ENCODE results near the gene NKX2-8.
A peak's percentile ranks its signal among the peaks of the same experiment; 100 is the strongest.

NKX2-8 gene

GRCh38 chr14:36604757-36605505 is 22.5 kb upstream of the NKX2-8 start:
- TF ChIP-seq FOXM1 (IDR thresholded peaks at IDR 0.05; ENCODE audit: borderline replicate concordance) (no peak), ZNF384 (IDR thresholded peaks at IDR 0.05) (no peak), NFRKB (IDR thresholded peaks at IDR 0.05) (no peak), TARDBP (IDR thresholded peaks at IDR 0.05) (no peak), ELF4 (IDR thresholded peaks at IDR 0.05) (no peak), BHLHE40 (IDR thresholded peaks at IDR 0.05; ENCODE audit: borderline replicate concordance) (no peak), FOXA1 (IDR thresholded peaks at IDR 0.05) (no peak), FOXK2 (IDR thresholded peaks at IDR 0.05) (no peak), L3MBTL2 (conservative IDR thresholded peaks at IDR 0.05) (no peak), LEF1 (IDR thresholded peaks at IDR 0.05; ENCODE audit: borderline replicate concordance) (no peak), PKNOX1 (IDR thresholded peaks at IDR 0.05) (no peak), CTBP1 (IDR thresholded peaks at IDR 0.05; ENCODE audit: borderline replicate concordance) (no peak), SP1 (IDR thresholded peaks at IDR 0.05) (no peak), ARNT (IDR thresholded peaks at IDR 0.05) (no peak), SUZ12 (IDR thresholded peaks at IDR 0.05) (no peak)
- CTCF ChIA-PET = interaction anchor here (0.6 to 2.9 kb wide), 23 partner anchors 9 to 592 kb away, joined by 3 to 39 read pairs (median 4); partner anchors contain the start of gene NKX2-1
- peak; percentile 77 for DNase-seq (ENCODE audit: extremely low spot score)
- POLR2A ChIA-PET = interaction anchor here (1.3 kb wide), 1 partner anchor 593 kb away, joined by 3 read pairs; the partner anchor contains the start of gene MIPOL1

- DNase-seq (ENCODE audit: extremely low spot score) = no peak
- POLR2A ChIA-PET = no interaction called here
- TF ChIP-seq ELF4 (IDR thresholded peaks at IDR 0.05) = no peak
- TF ChIP-seq ARNT (IDR thresholded peaks at IDR 0.05) = no peak
- no peak for TF ChIP-seq CTBP1 (IDR thresholded peaks at IDR 0.05; ENCODE audit: borderline replicate concordance)
- TF ChIP-seq L3MBTL2 (conservative IDR thresholded peaks at IDR 0.05) = no peak
- no peak for TF ChIP-seq FOXA1 (IDR thresholded peaks at IDR 0.05)
- no peak for TF ChIP-seq HDGF (IDR thresholded peaks at IDR 0.05; ENCODE audit: borderline replicate concordance)
- CTCF ChIA-PET = interaction anchor here (0.5 kb wide), 2 partner anchors 1317 to 1900 kb away, joined by 5 to 12 read pairs; no protein-coding TSS in a partner anchor
Measured at GRCh38 chr14:36600431-36600830, 18.0 kb upstream of the NKX2-8 start.

GRCh38 chr14:36591482-36591881 is 9.1 kb upstream of the NKX2-8 start:
- DNase-seq (ENCODE audit: extremely low spot score) = no peak
- ChIA-PET CTCF (interaction anchor here (1.0 kb wide), 1 partner anchor 38 kb away, joined by 3 read pairs; no protein-coding TSS in a partner anchor), POLR2A (interaction anchor here (1.0 kb wide), 1 partner anchor 9 kb away, joined by 3 read pairs; the partner anchor contains the start of gene NKX2-8)
- TF ChIP-seq HDGF (IDR thresholded peaks at IDR 0.05; ENCODE audit: borderline replicate concordance) (no peak), FOXA1 (IDR thresholded peaks at IDR 0.05) (no peak), FOXK2 (IDR thresholded peaks at IDR 0.05) (no peak), ELF4 (IDR thresholded peaks at IDR 0.05) (no peak), FOXM1 (IDR thresholded peaks at IDR 0.05; ENCODE audit: borderline replicate concordance) (no peak), NFRKB (IDR thresholded peaks at IDR 0.05) (no peak), L3MBTL2 (conservative IDR thresholded peaks at IDR 0.05) (no peak), BHLHE40 (IDR thresholded peaks at IDR 0.05; ENCODE audit: borderline replicate concordance) (no peak), CTBP1 (IDR thresholded peaks at IDR 0.05; ENCODE audit: borderline replicate concordance) (no peak), LEF1 (IDR thresholded peaks at IDR 0.05; ENCODE audit: borderline replicate concordance) (no peak), ZNF384 (IDR thresholded peaks at IDR 0.05) (no peak), SP1 (IDR thresholded peaks at IDR 0.05) (no peak), TARDBP (IDR thresholded peaks at IDR 0.05) (no peak), ARNT (IDR thresholded peaks at IDR 0.05) (no peak), SUZ12 (IDR thresholded peaks at IDR 0.05) (no peak), PKNOX1 (IDR thresholded peaks at IDR 0.05) (no peak)

GRCh38 chr14:36588788-36589187 is 6.4 kb upstream of the NKX2-8 start:
- TF ChIP-seq PKNOX1 (IDR thresholded peaks at IDR 0.05) (no peak), SP1 (IDR thresholded peaks at IDR 0.05) (no peak), FOXA1 (IDR thresholded peaks at IDR 0.05) (no peak), ELF4 (IDR thresholded peaks at IDR 0.05) (no peak), L3MBTL2 (conservative IDR thresholded peaks at IDR 0.05) (no peak), ARNT (IDR thresholded peaks at IDR 0.05) (no peak), FOXM1 (IDR thresholded peaks at IDR 0.05; ENCODE audit: borderline replicate concordance) (no peak), BHLHE40 (IDR thresholded peaks at IDR 0.05; ENCODE audit: borderline replicate concordance) (no peak), ZNF384 (IDR thresholded peaks at IDR 0.05) (no peak), LEF1 (IDR thresholded peaks at IDR 0.05; ENCODE audit: borderline replicate concordance) (no peak)
- CTCF ChIA-PET = interaction anchor here (0.6 to 2.2 kb wide), 6 partner anchors 9 to 646 kb away, joined by 3 to 13 read pairs (median 4); no protein-coding TSS in a partner anchor
- no peak for DNase-seq (ENCODE audit: extremely low spot score)
- POLR2A ChIA-PET = interaction anchor here (0.6 to 1.1 kb wide), 2 partner anchors 30 to 555 kb away, joined by 3 read pairs; no protein-coding TSS in a partner anchor

GRCh38 chr14:36588119-36588518 is 5.7 kb upstream of the NKX2-8 start:
- POLR2A ChIA-PET = no interaction called here
- CTCF ChIA-PET = interaction anchor here (0.6 to 2.2 kb wide), 6 partner anchors 10 to 646 kb away, joined by 3 to 13 read pairs (median 4); no protein-coding TSS in a partner anchor
- no peak for TF ChIP-seq L3MBTL2 (conservative IDR thresholded peaks at IDR 0.05)
- no peak for TF ChIP-seq ARNT (IDR thresholded peaks at IDR 0.05)
- TF ChIP-seq FOXA1 (IDR thresholded peaks at IDR 0.05) = no peak
- no peak for TF ChIP-seq BHLHE40 (IDR thresholded peaks at IDR 0.05; ENCODE audit: borderline replicate concordance)
- no peak for TF ChIP-seq ZNF384 (IDR thresholded peaks at IDR 0.05)
- TF ChIP-seq FOXK2 (IDR thresholded peaks at IDR 0.05) = no peak
- no peak for TF ChIP-seq LEF1 (IDR thresholded peaks at IDR 0.05; ENCODE audit: borderline replicate concordance)
- no peak for TF ChIP-seq SUZ12 (IDR thresholded peaks at IDR 0.05)
- TF ChIP-seq FOXM1 (IDR thresholded peaks at IDR 0.05; ENCODE audit: borderline replicate concordance) = no peak
- TF ChIP-seq CTBP1 (IDR thresholded peaks at IDR 0.05; ENCODE audit: borderline replicate concordance) = no peak
- no peak for TF ChIP-seq TARDBP (IDR thresholded peaks at IDR 0.05)
- no peak for TF ChIP-seq SP1 (IDR thresholded peaks at IDR 0.05)
- TF ChIP-seq ELF4 (IDR thresholded peaks at IDR 0.05) = no peak
- TF ChIP-seq HDGF (IDR thresholded peaks at IDR 0.05; ENCODE audit: borderline replicate concordance) = no peak
- TF ChIP-seq NFRKB (IDR thresholded peaks at IDR 0.05) = no peak
- no peak for DNase-seq (ENCODE audit: extremely low spot score)

Measured in HEK293T (cell line).